WTC11 (cell line): Measurements from ENCODE around the gene CLVS2. TPM values are rescaled to one million over a fixed set of nuclear protein-coding genes. Genes with fewer than 3 reads are reported as not detected.
A peak's percentile ranks its signal among the peaks of the same experiment; 100 is the strongest.

Experiments used
- ATAC-seq: fragments of 200-7000 bp; cut with Tn5 transposase; 2 replicates; pipeline ENCODE4 v1.10.0; 2021; ENCODE audit warnings: mild to moderate bottlenecking, moderate library complexity
- CTCF ChIA-PET: fragments of 300-600 bp; sonication (Branson Sonifier 250); formaldehyde crosslinking; loops from one replicate; lab custom pipeline; 2021; ENCODE audit warnings: antibody characterized with exemption; lab: Charles Lee
- POLR2A ChIA-PET: fragments of 350-600 bp; sonication (Branson Sonifier 250); formaldehyde crosslinking; loops from one replicate; lab custom pipeline; 2021; ENCODE audit warnings: antibody characterized with exemption; lab: Charles Lee
- DNase-seq: peaks from one replicate; pipeline ENCODE4 v3.0.0; 2021; ENCODE audit warnings: low spot score
- H3K27ac Mint-ChIP-seq: 2 replicates; pipeline ENCODE4 v1.8.0; 2021; ENCODE audit warnings: mixed read lengths
- H3K27me3 Mint-ChIP-seq: 2 replicates; pipeline ENCODE4 v1.8.0; 2021; ENCODE audit warnings: low read depth, mild to moderate bottlenecking, moderate library complexity, mixed read lengths
- H3K36me3 Mint-ChIP-seq: 2 replicates; pipeline ENCODE4 v1.8.0; 2021; ENCODE audit warnings: mixed read lengths
- H3K4me1 Mint-ChIP-seq: 2 replicates; pipeline ENCODE4 v1.8.0; 2022; ENCODE audit warnings: mixed read lengths
- H3K4me3 Mint-ChIP-seq: 2 replicates; pipeline ENCODE4 v1.8.0; 2021; ENCODE audit warnings: mild to moderate bottlenecking, moderate library complexity, mixed read lengths
- H3K9me3 Mint-ChIP-seq: 2 replicates; pipeline ENCODE4 v1.8.0; 2021; ENCODE audit warnings: mixed read lengths
- CDX4 ChIP-seq: fragments of 250-450 bp; sonication (Bioruptor Pico); IDR thresholded peaks from 2 replicates; pipeline ENCODE4 v1.9.0; 2021; ENCODE audit warnings: moderate library complexity, mild to moderate bottlenecking, inconsistent platforms, borderline replicate concordance
- CREB1 ChIP-seq: sonication (generic); formaldehyde crosslinking; IDR thresholded peaks from 2 replicates; pipeline ENCODE4 v1.8.0; 2023; ENCODE audit warnings: mild to moderate bottlenecking, missing genetic modification reagents
- EMX1 ChIP-seq: fragments of 250-450 bp; sonication (Bioruptor Pico); IDR thresholded peaks from 2 replicates; pipeline ENCODE4 v1.8.0; 2021; ENCODE audit warnings: mild to moderate bottlenecking
- GABPB1 ChIP-seq: sonication (generic); formaldehyde crosslinking; IDR thresholded peaks from 2 replicates; pipeline ENCODE4 v1.8.1; 2023; ENCODE audit warnings: mild to moderate bottlenecking, missing genetic modification reagents
- HMGXB4 ChIP-seq: sonication (generic); formaldehyde crosslinking; IDR thresholded peaks from 2 replicates; pipeline ENCODE4 v1.8.1; 2023; ENCODE audit warnings: mild to moderate bottlenecking, moderate library complexity, missing genetic modification reagents
- IRF1 ChIP-seq: sonication (generic); formaldehyde crosslinking; IDR thresholded peaks from 2 replicates; pipeline ENCODE4 v1.8.0; 2023; ENCODE audit warnings: missing genetic modification reagents
- IRF2 ChIP-seq: sonication (generic); formaldehyde crosslinking; IDR thresholded peaks from 2 replicates; pipeline ENCODE4 v1.8.0; 2022; ENCODE audit warnings: low read depth, missing genetic modification reagents, borderline replicate concordance
- JUN ChIP-seq: sonication (generic); formaldehyde crosslinking; IDR thresholded peaks from 2 replicates; pipeline ENCODE4 v1.8.0; 2023; ENCODE audit warnings: mild to moderate bottlenecking, missing genetic modification reagents
- MYBL2 ChIP-seq: sonication (generic); formaldehyde crosslinking; IDR thresholded peaks from 2 replicates; pipeline ENCODE4 v1.8.1; 2023; ENCODE audit warnings: mild to moderate bottlenecking, moderate library complexity, missing genetic modification reagents
- NFYB ChIP-seq: sonication (generic); formaldehyde crosslinking; conservative IDR thresholded peaks from 2 replicates; pipeline ENCODE4 v1.8.0; 2022; ENCODE audit warnings: low read depth, missing genetic modification reagents
- NR1H2 ChIP-seq: sonication (generic); formaldehyde crosslinking; IDR thresholded peaks from 2 replicates; pipeline ENCODE4 v1.9.0; 2021; ENCODE audit warnings: mild to moderate bottlenecking, moderate library complexity, missing genetic modification reagents
- NR2C2 ChIP-seq: sonication (generic); formaldehyde crosslinking; IDR thresholded peaks from 2 replicates; pipeline ENCODE4 v1.8.0; 2022; ENCODE audit warnings: mild to moderate bottlenecking, missing genetic modification reagents
- RORB ChIP-seq: fragments of 250-450 bp; sonication (Bioruptor Pico); IDR thresholded peaks from 2 replicates; pipeline ENCODE4 v1.9.0; 2021; ENCODE audit warnings: mild to moderate bottlenecking
- TEAD1 ChIP-seq: sonication (generic); formaldehyde crosslinking; IDR thresholded peaks from 2 replicates; pipeline ENCODE4 v1.8.0; 2022; ENCODE audit warnings: mild to moderate bottlenecking, missing genetic modification reagents
- USF2 ChIP-seq: sonication (generic); formaldehyde crosslinking; IDR thresholded peaks from 2 replicates; pipeline ENCODE4 v1.8.1; 2023; ENCODE audit warnings: mild to moderate bottlenecking, missing genetic modification reagents, moderate library complexity
- ZBTB43 ChIP-seq: sonication (generic); formaldehyde crosslinking; IDR thresholded peaks from 2 replicates; pipeline ENCODE4 v1.8.1; 2023; ENCODE audit warnings: mild to moderate bottlenecking, missing genetic modification reagents
- ZMAT4 ChIP-seq: fragments of 250-450 bp; sonication (Bioruptor Pico); IDR thresholded peaks from 2 replicates; pipeline ENCODE4 v1.9.0; 2021; ENCODE audit warnings: mild to moderate bottlenecking
- ZNF219 ChIP-seq: sonication (generic); formaldehyde crosslinking; IDR thresholded peaks from 2 replicates; pipeline ENCODE4 v1.8.0; 2023; ENCODE audit warnings: missing genetic modification reagents, mild to moderate bottlenecking, borderline replicate concordance
- ZNF232 ChIP-seq: sonication (generic); formaldehyde crosslinking; IDR thresholded peaks from 2 replicates; pipeline ENCODE4 v1.8.0; 2022; ENCODE audit warnings: mild to moderate bottlenecking, missing genetic modification reagents
- ZNF263 ChIP-seq: sonication (generic); formaldehyde crosslinking; IDR thresholded peaks from 2 replicates; pipeline ENCODE4 v1.8.1; 2022; ENCODE audit warnings: low read depth, mild to moderate bottlenecking, moderate library complexity, missing genetic modification reagents
- ZNF317 ChIP-seq: sonication (generic); formaldehyde crosslinking; IDR thresholded peaks from 2 replicates; pipeline ENCODE4 v1.8.1; 2023; ENCODE audit warnings: low read depth, mild to moderate bottlenecking, moderate library complexity, missing genetic modification reagents, borderline replicate concordance
- total RNA-seq: library from RNA; stranded (reverse); gene quantifications from 3 replicates; pipeline ENCODE4 v1.2.3, GENCODE V29; 2021

CLVS2 gene
- total RNA-seq, 1 experiment from 2014 or later, result 0.90 TPM

- CTCF ChIA-PET, result no interaction called here
- no peak overlapping the region for H3K4me3 Mint-ChIP-seq
- no peak for TF ChIP-seq RORB
- no peak for TF ChIP-seq EMX1 (CRISPR knock-in tag)
- TF ChIP-seq IRF2 (CRISPR knock-in tag), result no peak
- TF ChIP-seq USF2, result no peak
- TF ChIP-seq ZNF232 (CRISPR knock-in tag), result no peak
- no peak for TF ChIP-seq ZBTB43 (CRISPR knock-in tag)
- TF ChIP-seq NR1H2 (CRISPR knock-in tag), result no peak
- no peak for TF ChIP-seq MYBL2 (CRISPR knock-in tag)
- no peak for TF ChIP-seq NFYB
- TF ChIP-seq, all 79 proteins: peak for 0
- Mint-ChIP-seq H3K36me3 (no peaks in the 10 kb centered on the region), H3K27ac (no peak overlapping the region), H3K27me3 (no peaks in the 10 kb centered on the region; the same call in 1 of the 2 replicates), H3K4me1 (no peaks in the 10 kb centered on the region), H3K9me3 (no peaks in the 10 kb centered on the region)
- ATAC-seq (no peak), DNase-seq (no peak)
- POLR2A ChIA-PET, result no interaction called here
These were observed 20.5 kb downstream of the CLVS2 start for GRCh38 chr6:123016431-123017103.

- no peaks in the 10 kb centered on the region; the same call in 1 of the 2 replicates for H3K27me3 Mint-ChIP-seq
- no peak overlapping the region for H3K4me3 Mint-ChIP-seq
- H3K9me3 Mint-ChIP-seq, result no peaks in the 10 kb centered on the region
- ChIA-PET POLR2A (no interaction called here), CTCF (no interaction called here)
- no peaks in the 10 kb centered on the region for H3K36me3 Mint-ChIP-seq
- H3K27ac Mint-ChIP-seq, result no peak overlapping the region
- no peaks in the 10 kb centered on the region for H3K4me1 Mint-ChIP-seq
- TF ChIP-seq ZNF219 (CRISPR knock-in tag), result no peak
- TF ChIP-seq NR2C2 (CRISPR knock-in tag), result no peak
- TF ChIP-seq GABPB1, result no peak
- TF ChIP-seq CREB1 (CRISPR knock-in tag), result no peak
- DNase-seq, result no peak
- no peak for ATAC-seq
These were observed 21.2 kb downstream of the CLVS2 start for GRCh38 chr6:123017104-123017682.

GRCh38 chr6:123022975-123023374, 26.9 kb downstream of the CLVS2 start:
- DNase-seq (peak; percentile 28), ATAC-seq (peak; percentile 68)
- Mint-ChIP-seq H3K9me3 (no peaks in the 10 kb centered on the region), H3K27me3 (no peaks in the 10 kb centered on the region; the same call in 1 of the 2 replicates), H3K4me1 (no peaks in the 10 kb centered on the region), H3K4me3 (no peak overlapping the region), H3K27ac (no peak overlapping the region), H3K36me3 (no peaks in the 10 kb centered on the region)
- ChIA-PET CTCF (interaction anchor here (0.6 to 1.2 kb wide), 2 partner anchors 153 to 1033 kb away, joined by 3 read pairs; no protein-coding TSS in a partner anchor), POLR2A (no interaction called here)
- 0 out of 2 replicates have a peak, but pooled peaks have one; percentile 25 for TF ChIP-seq TEAD1 (CRISPR knock-in tag)
- TF ChIP-seq ZNF263 (CRISPR knock-in tag), result no peak
- no peak for TF ChIP-seq HMGXB4 (CRISPR knock-in tag)
- TF ChIP-seq ZMAT4 (CRISPR knock-in tag), result no peak
- peak; percentile 40; the same call in 1 of the 2 replicates for TF ChIP-seq JUN (CRISPR knock-in tag)
- TF ChIP-seq GABPB1, result no peak
- TF ChIP-seq CDX4 (CRISPR knock-in tag), result no peak
- no peak for TF ChIP-seq IRF1
- TF ChIP-seq ZNF317 (CRISPR knock-in tag), result no peak
